Measurements from ENCODE around the gene PISD.
A peak's percentile ranks its signal among the peaks of the same experiment; 100 is the strongest.
"Not testable (repeated sequence)": the region's sequence is repeated elsewhere in the genome, so short reads cannot be mapped to it uniquely, and the experiment has no call there.

Gene PISD

GRCh38 chr22:31604746-31605705 lies 57.0 kb downstream of the PISD start:
- DNase-seq = no peak

GRCh38 chr22:31604137-31604705 lies 57.8 kb downstream of the PISD start:
- no peak for DNase-seq

GRCh38 chr22:31603574-31603973 lies 58.4 kb downstream of the PISD start:
- no peak for DNase-seq

GRCh38 chr22:31603081-31603525 lies 58.9 kb downstream of the PISD start:
- no peak for DNase-seq

- DNase-seq = no peak
Observed at GRCh38 chr22:31602259-31602952, 59.6 kb downstream of the PISD start.

GRCh38 chr22:31595271-31595670 lies 66.7 kb downstream of the PISD start:
- DNase-seq = no peak

- DNase-seq = not testable (repeated sequence)
Observed at GRCh38 chr22:31590161-31590560, 71.9 kb downstream of the PISD start.

GRCh38 chr22:31588970-31589675 lies 72.9 kb downstream of the PISD start:
- DNase-seq = no peak

- DNase-seq = no peak
Observed at GRCh38 chr22:31586137-31586920, 75.7 kb downstream of the PISD start.

GRCh38 chr22:31585161-31585859 lies 76.7 kb downstream of the PISD start:
- DNase-seq = no peak

GRCh38 chr22:31584804-31585160 lies 77.2 kb downstream of the PISD start:
- no peak for DNase-seq

- DNase-seq = no peak
Observed at GRCh38 chr22:31583861-31584485, 78.0 kb downstream of the PISD start.

GRCh38 chr22:31579835-31580242 lies 82.2 kb downstream of the PISD start:
- peak; percentile 76 for DNase-seq

GRCh38 chr22:31578171-31578570 lies 83.8 kb downstream of the PISD start:
- DNase-seq = no peak

GRCh38 chr22:31577711-31578110 lies 84.3 kb downstream of the PISD start:
- DNase-seq = no peak

GRCh38 chr22:31575190-31575589 lies 86.8 kb downstream of the PISD start:
- no peak for DNase-seq

GRCh38 chr22:31574055-31574670 lies 87.9 kb downstream of the PISD start:
- no peak for DNase-seq

GRCh38 chr22:31572939-31573338 lies 89.1 kb downstream of the PISD start:
- DNase-seq = no peak

GRCh38 chr22:31569126-31569525 lies 92.9 kb downstream of the PISD start:
- DNase-seq = no peak

Measured in NCI-H1092 (cell line).